ENCODE data around the gene TMEM17. TPM values are rescaled to one million over a fixed set of nuclear protein-coding genes. Genes with fewer than 3 reads are reported as not detected.

TMEM17 gene, protein sequence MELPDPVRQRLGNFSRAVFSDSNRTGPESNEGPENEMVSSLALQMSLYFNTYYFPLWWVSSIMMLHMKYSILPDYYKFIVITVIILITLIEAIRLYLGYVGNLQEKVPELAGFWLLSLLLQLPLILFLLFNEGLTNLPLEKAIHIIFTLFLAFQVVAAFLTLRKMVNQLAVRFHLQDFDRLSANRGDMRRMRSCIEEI
- total RNA-seq: 1.4 and 1.5 TPM in 2 replicates

GRCh38 chr2:62505750-62506420, at the start of gene TMEM17:
TMEM17 (minus strand) TSS chr2:62506195; CDS start chr2:62506129, 66 bp downstream.

Other genes starting within 250 kb of the TMEM17 start
- 14.6 and 37.4 TPM in 2 replicates for gene EHBP1, start 199.5 kb upstream of the TMEM17 start, total RNA-seq

Measured in cardiac atrium fibroblast (primary cell).